HepG2 (cell line): Measurements from ENCODE around the gene SDR42E2. TPM values are rescaled to one million over a fixed set of nuclear protein-coding genes. Genes with fewer than 3 reads are reported as not detected.
A peak's percentile ranks its signal among the peaks of the same experiment; 100 is the strongest.

ENCODE experiments used
- AGO1 ChIP-seq: fragments of 200-400 bp; formaldehyde crosslinking; IDR thresholded peaks from 2 replicates; pipeline ENCODE4 v1.6.1; 2017; ENCODE audit warnings: mild to moderate bottlenecking, low read depth, low read length, moderate library complexity; ENCODE audit not compliant: poor library complexity, severe bottlenecking
- CBX2 ChIP-seq, 2 experiments: fragments of 200-600 bp in 1 of 2; sonication (generic); formaldehyde crosslinking in 1 of 2; IDR thresholded peaks; 2 replicates each; pipeline versions ENCODE4 v1.7.0 to v1.8.1; 2018 to 2022; ENCODE audit warnings: low read depth in 2 of 2, low read length in 1 of 2, mild to moderate bottlenecking in 1 of 2, missing genetic modification reagents in 1 of 2
- CHCHD3 ChIP-seq: sonication (generic); formaldehyde crosslinking; IDR thresholded peaks from 2 replicates; pipeline ENCODE4 v1.8.0; 2022; ENCODE audit warnings: mild to moderate bottlenecking, missing genetic modification reagents, moderate library complexity
- FOXC1 ChIP-seq: sonication (generic); formaldehyde crosslinking; IDR thresholded peaks from 2 replicates; pipeline ENCODE4 v1.8.0; 2022; ENCODE audit warnings: mild to moderate bottlenecking, missing genetic modification reagents, borderline replicate concordance
- MATR3 ChIP-seq: sonication (generic); formaldehyde crosslinking; IDR thresholded peaks from 2 replicates; pipeline ENCODE4 v1.4.0; 2020; ENCODE audit warnings: missing genetic modification reagents
- MLXIP ChIP-seq: sonication (generic); formaldehyde crosslinking; IDR thresholded peaks from 2 replicates; pipeline ENCODE4 v1.9.0; 2021; ENCODE audit warnings: missing genetic modification reagents, borderline replicate concordance
- NFRKB ChIP-seq: fragments of 450-650 bp; IDR thresholded peaks from 2 replicates; pipeline ENCODE4 v1.6.1; 2017
- NFYC ChIP-seq: IDR thresholded peaks from 2 replicates; pipeline ENCODE4 v1.6.1; 2016; ENCODE audit warnings: missing genetic modification reagents, missing compliant biosample characterization
- NKX3-1 ChIP-seq: sonication (generic); formaldehyde crosslinking; IDR thresholded peaks from 2 replicates; pipeline ENCODE4 v1.5.0; 2020; ENCODE audit warnings: missing genetic modification reagents
- SIX1 ChIP-seq: sonication (generic); formaldehyde crosslinking; IDR thresholded peaks from 2 replicates; pipeline ENCODE4 v1.4.0; 2020; ENCODE audit warnings: missing genetic modification reagents, borderline replicate concordance
- SMAD1 ChIP-seq: sonication (generic); formaldehyde crosslinking; IDR thresholded peaks from 2 replicates; pipeline ENCODE4 v1.4.0; 2020; ENCODE audit warnings: missing genetic modification reagents, low read depth, mild to moderate bottlenecking, borderline replicate concordance
- TCF12 ChIP-seq, 2 experiments: fragments of 450-650 bp in 1 of 2; sonication (generic) in 1 of 2; formaldehyde crosslinking in 1 of 2; IDR thresholded peaks; 2 replicates each; pipeline versions ENCODE4 v1.6.1 to v1.8.0; 2017 to 2022; ENCODE audit warnings: antibody characterized with exemption in 1 of 2, mild to moderate bottlenecking in 1 of 2, missing genetic modification reagents in 1 of 2, moderate library complexity in 1 of 2
- ZBTB39 ChIP-seq: sonication (generic); formaldehyde crosslinking; IDR thresholded peaks from 2 replicates; pipeline ENCODE4 v1.5.0; 2020; ENCODE audit warnings: missing genetic modification reagents
- ZFP36L2 ChIP-seq: sonication (generic); formaldehyde crosslinking; IDR thresholded peaks from 2 replicates; pipeline ENCODE4 v1.4.0; 2020; ENCODE audit warnings: missing genetic modification reagents
- ZNF292 ChIP-seq: sonication (generic); formaldehyde crosslinking; IDR thresholded peaks from 2 replicates; pipeline ENCODE4 v1.8.1; 2022; ENCODE audit warnings: mild to moderate bottlenecking, low read depth, missing genetic modification reagents, borderline replicate concordance
- ZNF589 ChIP-seq: sonication (generic); formaldehyde crosslinking; conservative IDR thresholded peaks from 2 replicates; pipeline ENCODE4 v1.8.0; 2022; ENCODE audit warnings: mild to moderate bottlenecking, moderate library complexity, missing genetic modification reagents
- ZNF670 ChIP-seq: sonication (generic); formaldehyde crosslinking; IDR thresholded peaks from 2 replicates; pipeline ENCODE4 v1.8.0; 2022; ENCODE audit warnings: mild to moderate bottlenecking, missing genetic modification reagents, borderline replicate concordance
- ZNF7 ChIP-seq: IDR thresholded peaks from 2 replicates; pipeline ENCODE4 v1.6.1; 2016; ENCODE audit warnings: missing biosample characterization, missing genetic modification reagents
- polyA plus RNA-seq, 8 experiments: library from polyadenylated mRNA; depleted of rRNA in 3 of 8; stranded (reverse) in 7 of 8; unstranded in 1 of 8; fragments of >200 nt; fragmentation: Illumina TruSeq in 4 of 8; extraction: Trizol in 4 of 8; gene quantifications; 2 replicates each; pipeline versions ENCODE4 v1.2.1 to v1.2.3, GENCODE V29; 2011 to 2016; ENCODE audit warnings: low read depth in 4 of 8, missing spikeins in 1 of 8, mixed read lengths in 1 of 8; ENCODE audit not compliant: insufficient read depth in 1 of 8
- total RNA-seq, 5 experiments: library from RNA; depleted of rRNA; stranded (reverse); fragments of >200 nt; fragmentation: Illumina TruSeq; extraction: Trizol; gene quantifications; 2 replicates each; pipeline ENCODE4 v1.2.3, GENCODE V29; 2016; ENCODE audit warnings: low read depth in 1 of 5
- TF ChIP-seq, protein P1 (sequence below): sonication (generic); formaldehyde crosslinking; IDR thresholded peaks from 2 replicates; pipeline ENCODE4 v1.8.0; 2022; ENCODE audit warnings: mild to moderate bottlenecking, missing genetic modification reagents
- TF ChIP-seq, protein P2 (sequence below): sonication (generic); formaldehyde crosslinking; IDR thresholded peaks from 2 replicates; pipeline ENCODE4 v1.4.0; 2020; ENCODE audit warnings: low read depth, mild to moderate bottlenecking, missing genetic modification reagents

SDR42E2 gene
- total and polyA plus RNA-seq, 2 of the 13 experiments (the other 11 are each of a cell fraction or from before 2014, with no cell fraction given): 0.05 to 0.11 TPM

DNA sequence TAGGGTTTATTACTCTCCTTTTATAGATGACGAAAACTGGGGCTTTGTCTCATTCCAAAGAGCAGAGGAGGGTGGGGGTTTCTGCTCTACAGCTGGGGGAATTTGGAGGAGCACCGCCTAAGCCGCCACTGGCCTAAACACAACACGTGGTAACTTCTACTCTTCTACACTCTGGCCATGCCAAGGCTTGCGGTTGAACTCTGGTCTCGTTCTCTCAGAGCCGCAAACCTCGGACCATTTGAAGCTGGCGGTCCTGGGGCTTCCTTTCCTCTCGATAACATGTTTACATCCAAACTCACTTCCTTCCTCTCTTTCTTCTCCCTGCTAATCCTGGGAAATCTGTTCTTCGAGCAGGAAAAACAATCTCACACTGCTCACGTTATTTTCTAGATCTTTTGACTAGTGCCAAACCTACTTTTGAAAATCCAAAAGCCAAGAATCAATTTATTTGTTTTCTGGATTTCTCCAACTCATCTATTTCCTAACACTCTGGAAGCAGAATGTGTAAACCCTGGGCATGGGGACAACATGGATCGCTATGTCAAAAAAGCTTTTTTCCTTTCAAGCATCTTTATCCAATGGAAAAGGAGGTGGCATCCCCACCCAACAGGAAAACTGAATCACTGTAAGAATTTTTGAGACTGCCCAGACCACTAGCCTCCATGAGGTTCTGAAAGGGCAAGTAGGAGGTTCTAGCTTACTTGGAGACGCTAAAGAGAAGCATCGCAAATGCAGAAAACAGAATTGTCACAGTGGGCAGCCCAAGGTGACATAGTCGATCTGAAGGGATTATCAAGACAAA, 30.2 kb downstream of the SDR42E2 start (continued):
- TF ChIP-seq ZBTB39 (CRISPR knock-in tag): no peak
- TF ChIP-seq ZNF670: peak; percentile 92
- no peak for TF ChIP-seq AGO1
- peak; percentile 76 for TF ChIP-seq NFYC (CRISPR knock-in tag)
- TF ChIP-seq TCF12 (IDR thresholded peaks at IDR 0.05): no peak
- TF ChIP-seq TCF12 (CRISPR knock-in tag; IDR thresholded peaks at IDR 0.05): peak; percentile 77; the same call in 1 of the 2 replicates
- TF ChIP-seq CBX2 (IDR thresholded peaks at IDR 0.05; ENCODE audit: low read depth, low read length): no peak
- TF ChIP-seq CBX2 (CRISPR knock-in tag; IDR thresholded peaks at IDR 0.05; ENCODE audit: low read depth): no peak; the same call in 1 of the 2 replicates
- no peak for TF ChIP-seq MATR3
- TF ChIP-seq CHCHD3: no peak; the same call in 1 of the 2 replicates
- peak; percentile 53; the same call in 1 of the 2 replicates for TF ChIP-seq ZNF292
- TF ChIP-seq, protein P1, sequence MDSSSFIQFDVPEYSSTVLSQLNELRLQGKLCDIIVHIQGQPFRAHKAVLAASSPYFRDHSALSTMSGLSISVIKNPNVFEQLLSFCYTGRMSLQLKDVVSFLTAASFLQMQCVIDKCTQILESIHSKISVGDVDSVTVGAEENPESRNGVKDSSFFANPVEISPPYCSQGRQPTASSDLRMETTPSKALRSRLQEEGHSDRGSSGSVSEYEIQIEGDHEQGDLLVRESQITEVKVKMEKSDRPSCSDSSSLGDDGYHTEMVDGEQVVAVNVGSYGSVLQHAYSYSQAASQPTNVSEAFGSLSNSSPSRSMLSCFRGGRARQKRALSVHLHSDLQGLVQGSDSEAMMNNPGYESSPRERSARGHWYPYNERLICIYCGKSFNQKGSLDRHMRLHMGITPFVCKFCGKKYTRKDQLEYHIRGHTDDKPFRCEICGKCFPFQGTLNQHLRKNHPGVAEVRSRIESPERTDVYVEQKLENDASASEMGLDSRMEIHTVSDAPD (CRISPR knock-in tag): peak; percentile 88; the same call in 1 of the 2 replicates
- TF ChIP-seq NKX3-1 (CRISPR knock-in tag): 0 out of 2 replicates have a peak, but pooled peaks have one; percentile 60
- 0 out of 2 replicates have a peak, but pooled peaks have one; percentile 50 for TF ChIP-seq MLXIP
- no peak; the same call in 1 of the 2 replicates for TF ChIP-seq SMAD1 (CRISPR knock-in tag)
- peak; percentile 55; the same call in 1 of the 2 replicates for TF ChIP-seq SIX1 (CRISPR knock-in tag)
- no peak for TF ChIP-seq ZNF7
- TF ChIP-seq ZNF589 (CRISPR knock-in tag): no peak; the same call in 1 of the 2 replicates
- TF ChIP-seq, protein P2, sequence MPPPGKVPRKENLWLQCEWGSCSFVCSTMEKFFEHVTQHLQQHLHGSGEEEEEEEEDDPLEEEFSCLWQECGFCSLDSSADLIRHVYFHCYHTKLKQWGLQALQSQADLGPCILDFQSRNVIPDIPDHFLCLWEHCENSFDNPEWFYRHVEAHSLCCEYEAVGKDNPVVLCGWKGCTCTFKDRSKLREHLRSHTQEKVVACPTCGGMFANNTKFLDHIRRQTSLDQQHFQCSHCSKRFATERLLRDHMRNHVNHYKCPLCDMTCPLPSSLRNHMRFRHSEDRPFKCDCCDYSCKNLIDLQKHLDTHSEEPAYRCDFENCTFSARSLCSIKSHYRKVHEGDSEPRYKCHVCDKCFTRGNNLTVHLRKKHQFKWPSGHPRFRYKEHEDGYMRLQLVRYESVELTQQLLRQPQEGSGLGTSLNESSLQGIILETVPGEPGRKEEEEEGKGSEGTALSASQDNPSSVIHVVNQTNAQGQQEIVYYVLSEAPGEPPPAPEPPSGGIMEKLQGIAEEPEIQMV: peak; percentile 84
- TF ChIP-seq FOXC1 (CRISPR knock-in tag): peak; percentile 75; the same call in 1 of the 2 replicates
- TF ChIP-seq ZFP36L2: peak; percentile 79; the same call in 1 of the 2 replicates
- no peak for TF ChIP-seq NFRKB
